ENCODE data around the gene LHX3.

Gene LHX3

DNA sequence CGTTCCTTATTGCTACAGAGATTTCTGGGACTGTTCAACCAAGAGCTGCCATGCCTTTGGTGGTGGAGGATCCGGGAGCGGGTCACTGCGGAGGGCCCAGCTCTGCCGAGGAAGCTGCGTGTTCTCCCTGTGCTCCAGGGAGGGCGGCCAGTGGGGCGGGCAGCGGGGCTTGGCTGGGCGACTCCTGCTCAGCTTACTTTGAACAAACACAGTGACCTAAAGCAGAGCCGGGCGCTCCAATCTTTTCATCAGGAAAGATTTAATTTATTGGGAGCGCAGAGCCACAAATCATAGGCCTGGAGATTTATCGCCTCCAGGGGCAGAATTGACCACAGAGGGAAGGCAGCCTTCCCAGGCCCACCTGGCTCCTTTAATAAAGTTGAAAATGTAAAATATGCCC, 27.7 kb downstream of the LHX3 start:
- H3K36me3 ChIP-seq (ENCODE audit: control insufficient read depth in 2 of 2, insufficient read depth in 1 of 2, low read length in 2 of 2): no peaks in the 10 kb centered on the region
- ChIA-PET POLR2A (no interaction called here), CTCF (no interaction called here)
- H3K4me3 ChIP-seq (ENCODE audit: low read depth, low read length): no peak overlapping the region
- H3K4me1 ChIP-seq (ENCODE audit: control insufficient read depth, insufficient read depth, low read length): no peaks in the 10 kb centered on the region
- TF ChIP-seq ZNF133 (tag by site-specific recombination; IDR thresholded peaks at IDR 0.05) (no peak), ZSCAN16 (tag by site-specific recombination; IDR thresholded peaks at IDR 0.05) (no peak), ZNF132 (tag by site-specific recombination; IDR thresholded peaks at IDR 0.05; ENCODE audit: borderline replicate concordance) (no peak), ZNF26 (tag by site-specific recombination; IDR thresholded peaks at IDR 0.05) (no peak), YY1 (tag by site-specific recombination; IDR thresholded peaks at IDR 0.05) (no peak), ZNF785 (tag by site-specific recombination; IDR thresholded peaks at IDR 0.05) (no peak), ZNF324 (tag by site-specific recombination; IDR thresholded peaks at IDR 0.05) (no peak), ZNF416 (tag by site-specific recombination; IDR thresholded peaks at IDR 0.05) (no peak), ZNF221 (tag by site-specific recombination; IDR thresholded peaks at IDR 0.05; ENCODE audit: borderline replicate concordance) (no peak), KLF8 (tag by site-specific recombination; IDR thresholded peaks at IDR 0.05) (no peak), ZNF76 (tag by site-specific recombination; IDR thresholded peaks at IDR 0.05; ENCODE audit: borderline replicate concordance, low read depth) (no peak), ZIC2 (tag by site-specific recombination; IDR thresholded peaks at IDR 0.05) (no peak), ZNF423 (tag by site-specific recombination; IDR thresholded peaks at IDR 0.05) (no peak), ZNF585B (tag by site-specific recombination; IDR thresholded peaks at IDR 0.05) (no peak), ZBTB26 (tag by site-specific recombination; optimal IDR thresholded peaks at IDR 0.05) (no peak), REPIN1 (tag by site-specific recombination; IDR thresholded peaks at IDR 0.05; ENCODE audit: low read depth) (no peak), ZNF37A (tag by site-specific recombination; IDR thresholded peaks at IDR 0.05) (no peak)
- TF ChIP-seq, protein P1, sequence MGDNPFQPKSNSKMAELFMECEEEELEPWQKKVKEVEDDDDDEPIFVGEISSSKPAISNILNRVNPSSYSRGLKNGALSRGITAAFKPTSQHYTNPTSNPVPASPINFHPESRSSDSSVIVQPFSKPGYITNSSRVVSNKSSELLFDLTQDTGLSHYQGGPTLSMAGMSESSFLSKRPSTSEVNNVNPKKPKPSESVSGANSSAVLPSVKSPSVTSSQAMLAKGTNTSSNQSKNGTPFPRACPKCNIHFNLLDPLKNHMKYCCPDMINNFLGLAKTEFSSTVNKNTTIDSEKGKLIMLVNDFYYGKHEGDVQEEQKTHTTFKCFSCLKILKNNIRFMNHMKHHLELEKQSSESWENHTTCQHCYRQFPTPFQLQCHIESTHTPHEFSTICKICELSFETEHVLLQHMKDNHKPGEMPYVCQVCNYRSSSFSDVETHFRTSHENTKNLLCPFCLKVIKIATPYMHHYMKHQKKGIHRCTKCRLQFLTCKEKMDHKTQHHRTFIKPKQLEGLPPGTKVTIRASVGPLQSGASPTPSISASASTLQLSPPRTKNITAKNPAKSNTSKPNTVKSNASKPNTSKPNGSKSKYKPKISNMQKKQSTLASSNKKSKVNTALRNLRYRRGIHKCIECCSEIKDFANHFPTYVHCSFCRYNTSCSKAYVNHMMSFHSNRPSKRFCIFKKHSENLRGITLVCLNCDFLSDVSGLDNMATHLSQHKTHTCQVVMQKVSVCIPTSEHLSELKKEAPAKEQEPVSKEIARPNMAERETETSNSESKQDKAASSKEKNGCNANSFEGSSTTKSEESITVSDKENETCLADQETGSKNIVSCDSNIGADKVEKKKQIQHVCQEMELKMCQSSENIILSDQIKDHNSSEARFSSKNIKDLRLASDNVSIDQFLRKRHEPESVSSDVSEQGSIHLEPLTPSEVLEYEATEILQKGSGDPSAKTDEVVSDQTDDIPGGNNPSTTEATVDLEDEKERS (tag by site-specific recombination; IDR thresholded peaks at IDR 0.05): no peak
- H3K9me3 ChIP-seq (ENCODE audit: control insufficient read depth, insufficient read depth, low read depth, low read length): no peaks in the 10 kb centered on the region
- no peak overlapping the region for H3K27ac ChIP-seq (ENCODE audit: extremely low read depth, low read depth, low read length)

- no peaks in the 10 kb centered on the region for H3K9me3 ChIP-seq (ENCODE audit: control insufficient read depth, insufficient read depth, low read depth, low read length)
- ChIA-PET POLR2A (no interaction called here), CTCF (interaction anchor here (0.7 to 1.4 kb wide), 7 partner anchors 9 to 108 kb away, joined by 3 to 5 read pairs (median 4); no protein-coding TSS in a partner anchor)
- no peaks in the 10 kb centered on the region for H3K36me3 ChIP-seq (ENCODE audit: control insufficient read depth in 2 of 2, insufficient read depth in 1 of 2, low read length in 2 of 2)
- H3K4me3 ChIP-seq (ENCODE audit: low read depth, low read length): no peak overlapping the region
- H3K27ac ChIP-seq (ENCODE audit: extremely low read depth, low read depth, low read length): no peak overlapping the region
- TF ChIP-seq ZNF548 (tag by site-specific recombination; IDR thresholded peaks at IDR 0.05): no peak
- no peak for TF ChIP-seq ZNF10 (tag by site-specific recombination; IDR thresholded peaks at IDR 0.05)
- TF ChIP-seq ZNF18 (tag by site-specific recombination; IDR thresholded peaks at IDR 0.05): peak; percentile 63; the same call in 1 of the 2 replicates
- TF ChIP-seq, protein P2, sequence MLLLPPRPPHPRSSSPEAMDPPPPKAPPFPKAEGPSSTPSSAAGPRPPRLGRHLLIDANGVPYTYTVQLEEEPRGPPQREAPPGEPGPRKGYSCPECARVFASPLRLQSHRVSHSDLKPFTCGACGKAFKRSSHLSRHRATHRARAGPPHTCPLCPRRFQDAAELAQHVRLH (tag by site-specific recombination; IDR thresholded peaks at IDR 0.05): no peak
- no peak for TF ChIP-seq ZNF544 (tag by site-specific recombination; IDR thresholded peaks at IDR 0.05)
- TF ChIP-seq, protein P3, sequence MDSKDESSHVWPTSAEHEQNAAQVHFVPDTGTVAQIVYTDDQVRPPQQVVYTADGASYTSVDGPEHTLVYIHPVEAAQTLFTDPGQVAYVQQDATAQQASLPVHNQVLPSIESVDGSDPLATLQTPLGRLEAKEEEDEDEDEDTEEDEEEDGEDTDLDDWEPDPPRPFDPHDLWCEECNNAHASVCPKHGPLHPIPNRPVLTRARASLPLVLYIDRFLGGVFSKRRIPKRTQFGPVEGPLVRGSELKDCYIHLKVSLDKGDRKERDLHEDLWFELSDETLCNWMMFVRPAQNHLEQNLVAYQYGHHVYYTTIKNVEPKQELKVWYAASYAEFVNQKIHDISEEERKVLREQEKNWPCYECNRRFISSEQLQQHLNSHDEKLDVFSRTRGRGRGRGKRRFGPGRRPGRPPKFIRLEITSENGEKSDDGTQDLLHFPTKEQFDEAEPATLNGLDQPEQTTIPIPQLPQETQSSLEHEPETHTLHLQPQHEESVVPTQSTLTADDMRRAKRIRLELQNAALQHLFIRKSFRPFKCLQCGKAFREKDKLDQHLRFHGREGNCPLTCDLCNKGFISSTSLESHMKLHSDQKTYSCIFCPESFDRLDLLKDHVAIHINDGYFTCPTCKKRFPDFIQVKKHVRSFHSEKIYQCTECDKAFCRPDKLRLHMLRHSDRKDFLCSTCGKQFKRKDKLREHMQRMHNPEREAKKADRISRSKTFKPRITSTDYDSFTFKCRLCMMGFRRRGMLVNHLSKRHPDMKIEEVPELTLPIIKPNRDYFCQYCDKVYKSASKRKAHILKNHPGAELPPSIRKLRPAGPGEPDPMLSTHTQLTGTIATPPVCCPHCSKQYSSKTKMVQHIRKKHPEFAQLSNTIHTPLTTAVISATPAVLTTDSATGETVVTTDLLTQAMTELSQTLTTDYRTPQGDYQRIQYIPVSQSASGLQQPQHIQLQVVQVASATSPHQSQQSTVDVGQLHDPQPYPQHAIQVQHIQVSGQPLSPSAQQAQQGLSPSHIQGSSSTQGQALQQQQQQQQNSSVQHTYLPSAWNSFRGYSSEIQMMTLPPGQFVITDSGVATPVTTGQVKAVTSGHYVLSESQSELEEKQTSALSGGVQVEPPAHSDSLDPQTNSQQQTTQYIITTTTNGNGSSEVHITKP (tag by site-specific recombination; IDR thresholded peaks at IDR 0.05): no peak
- TF ChIP-seq ZNF830 (tag by site-specific recombination; IDR thresholded peaks at IDR 0.05; ENCODE audit: low read depth): no peak
- TF ChIP-seq ZSCAN16 (tag by site-specific recombination; IDR thresholded peaks at IDR 0.05): no peak
- H3K4me1 ChIP-seq (ENCODE audit: control insufficient read depth, insufficient read depth, low read length): peaks cover 4% of the 10 kb centered on the region; the same call in 1 of the 2 replicates
Measured at GRCh38 chr9:136175616-136176197, 29.2 kb downstream of the LHX3 start.
